Fibroblast of lung (primary cell): ENCODE results near the gene POLR2L.

ENCODE experiments used
- EZH2 ChIP-seq: IDR thresholded peaks from 2 replicates; pipeline ENCODE4 v1.5.1; 2012; ENCODE audit warnings: low read length, control low read depth, mild to moderate bottlenecking; ENCODE audit errors: missing control alignments
- TF ChIP-seq, protein P1 (sequence below), 2 donors: IDR thresholded peaks in 1 of 2; conservative IDR thresholded peaks in 1 of 2; 1 replicate in 1 of 2; 2 replicates in 1 of 2; pipeline ENCODE4 v1.5.1; 2011 to 2012; ENCODE audit warnings: low read length in 2 of 2, control low read depth in 1 of 2, inconsistent platforms in 1 of 2, low read depth in 1 of 2, mild to moderate bottlenecking in 1 of 2

DNA sequence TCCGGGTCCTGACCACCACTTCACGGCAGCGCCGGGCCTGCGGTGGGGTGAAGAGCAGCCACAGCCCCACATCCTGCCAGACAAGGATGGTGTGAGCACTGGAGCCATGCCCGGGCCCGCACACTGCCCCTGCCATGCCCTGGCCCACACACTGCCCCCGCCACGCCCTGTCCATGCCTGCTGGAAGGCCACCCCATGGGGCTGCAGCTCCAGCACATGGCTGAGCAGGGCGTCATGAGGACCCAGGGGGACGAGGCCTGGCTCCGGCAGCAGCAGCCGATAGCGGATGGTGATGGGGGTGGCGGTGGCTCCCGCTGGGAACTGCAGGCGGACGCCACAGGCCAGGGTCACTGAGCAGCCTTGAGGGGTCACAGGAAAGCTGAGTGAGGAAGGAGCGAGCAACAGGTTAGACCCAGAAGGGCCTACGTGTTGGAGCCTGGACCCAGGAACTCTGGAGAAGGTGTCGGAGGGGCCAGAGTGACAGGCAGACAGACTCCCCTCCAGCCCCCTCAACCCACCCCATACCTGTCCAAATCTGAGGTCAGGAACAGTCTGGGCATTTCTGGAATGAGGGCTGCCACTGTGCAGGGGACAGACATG, 40.2 kb downstream of the POLR2L start:
- TF ChIP-seq, protein P1, sequence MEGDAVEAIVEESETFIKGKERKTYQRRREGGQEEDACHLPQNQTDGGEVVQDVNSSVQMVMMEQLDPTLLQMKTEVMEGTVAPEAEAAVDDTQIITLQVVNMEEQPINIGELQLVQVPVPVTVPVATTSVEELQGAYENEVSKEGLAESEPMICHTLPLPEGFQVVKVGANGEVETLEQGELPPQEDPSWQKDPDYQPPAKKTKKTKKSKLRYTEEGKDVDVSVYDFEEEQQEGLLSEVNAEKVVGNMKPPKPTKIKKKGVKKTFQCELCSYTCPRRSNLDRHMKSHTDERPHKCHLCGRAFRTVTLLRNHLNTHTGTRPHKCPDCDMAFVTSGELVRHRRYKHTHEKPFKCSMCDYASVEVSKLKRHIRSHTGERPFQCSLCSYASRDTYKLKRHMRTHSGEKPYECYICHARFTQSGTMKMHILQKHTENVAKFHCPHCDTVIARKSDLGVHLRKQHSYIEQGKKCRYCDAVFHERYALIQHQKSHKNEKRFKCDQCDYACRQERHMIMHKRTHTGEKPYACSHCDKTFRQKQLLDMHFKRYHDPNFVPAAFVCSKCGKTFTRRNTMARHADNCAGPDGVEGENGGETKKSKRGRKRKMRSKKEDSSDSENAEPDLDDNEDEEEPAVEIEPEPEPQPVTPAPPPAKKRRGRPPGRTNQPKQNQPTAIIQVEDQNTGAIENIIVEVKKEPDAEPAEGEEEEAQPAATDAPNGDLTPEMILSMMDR (conservative IDR thresholded peaks at IDR 0.05 in 1 of 2, IDR thresholded peaks at IDR 0.05 in 1 of 2; ENCODE audit: low read depth in 1 of 2, low read length in 2 of 2), result no peak
- TF ChIP-seq EZH2, result no peak
